Hepatocyte (in vitro differentiated cells): ENCODE measurements around the gene BRD3OS.

Experiments
- EZH2 ChIP-seq: fragments of 200-600 bp; sonication (generic); IDR thresholded peaks from 2 replicates; pipeline ENCODE4 v1.6.1; 2016; ENCODE audit warnings: antibody characterized with exemption, mild to moderate bottlenecking, borderline replicate concordance
- EZH2phosphoT487 ChIP-seq: fragments of 200-600 bp; sonication (generic); IDR thresholded peaks from one replicate; pipeline ENCODE4 v1.6.1; 2018; ENCODE audit warnings: antibody characterized with exemption, mild to moderate bottlenecking, low read depth, moderate library complexity; ENCODE audit not compliant: unreplicated experiment, severe bottlenecking
- TF ChIP-seq, protein P1 (sequence below): fragments of 200-600 bp; sonication (generic); IDR thresholded peaks from 2 replicates; pipeline ENCODE4 v1.5.1; 2016; ENCODE audit warnings: antibody characterized with exemption, mild to moderate bottlenecking; ENCODE audit not compliant: poor library complexity

DNA sequence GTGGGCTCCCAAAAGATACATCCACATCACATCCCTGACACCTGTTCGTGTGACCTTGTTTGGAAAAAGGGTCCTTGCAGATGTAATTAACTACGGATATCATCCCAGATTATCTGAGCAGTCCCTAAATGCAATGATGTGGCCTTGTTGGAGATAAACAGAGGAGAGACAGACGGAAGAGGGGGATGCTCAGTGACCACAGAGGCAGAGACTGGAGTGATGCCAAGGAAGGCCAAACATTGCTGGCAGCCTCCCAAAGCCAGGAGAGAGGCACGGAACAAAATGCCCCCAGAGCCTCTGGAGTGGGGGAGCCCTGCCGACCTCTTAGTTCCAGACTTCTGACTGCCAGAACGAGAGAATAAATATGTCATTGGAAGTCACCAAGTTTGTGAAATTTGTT is 18.1 kb upstream of the BRD3OS start:
- TF ChIP-seq, protein P1, sequence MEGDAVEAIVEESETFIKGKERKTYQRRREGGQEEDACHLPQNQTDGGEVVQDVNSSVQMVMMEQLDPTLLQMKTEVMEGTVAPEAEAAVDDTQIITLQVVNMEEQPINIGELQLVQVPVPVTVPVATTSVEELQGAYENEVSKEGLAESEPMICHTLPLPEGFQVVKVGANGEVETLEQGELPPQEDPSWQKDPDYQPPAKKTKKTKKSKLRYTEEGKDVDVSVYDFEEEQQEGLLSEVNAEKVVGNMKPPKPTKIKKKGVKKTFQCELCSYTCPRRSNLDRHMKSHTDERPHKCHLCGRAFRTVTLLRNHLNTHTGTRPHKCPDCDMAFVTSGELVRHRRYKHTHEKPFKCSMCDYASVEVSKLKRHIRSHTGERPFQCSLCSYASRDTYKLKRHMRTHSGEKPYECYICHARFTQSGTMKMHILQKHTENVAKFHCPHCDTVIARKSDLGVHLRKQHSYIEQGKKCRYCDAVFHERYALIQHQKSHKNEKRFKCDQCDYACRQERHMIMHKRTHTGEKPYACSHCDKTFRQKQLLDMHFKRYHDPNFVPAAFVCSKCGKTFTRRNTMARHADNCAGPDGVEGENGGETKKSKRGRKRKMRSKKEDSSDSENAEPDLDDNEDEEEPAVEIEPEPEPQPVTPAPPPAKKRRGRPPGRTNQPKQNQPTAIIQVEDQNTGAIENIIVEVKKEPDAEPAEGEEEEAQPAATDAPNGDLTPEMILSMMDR: no peak
- TF ChIP-seq EZH2 (no peak), EZH2phosphoT487 (no peak)
